HG03575 (cell line): ENCODE data around the gene KRTAP10-11.
"Not testable (repeated sequence)": the region's sequence is repeated elsewhere in the genome, so short reads cannot be mapped to it uniquely, and the experiment has no call there.

Source experiments
- ATAC-seq: cut with Tn5 transposase; IDR thresholded peaks from one replicate; pipeline ENCODE4 v1.9.1; 2021; ENCODE audit not compliant: unreplicated experiment, insufficient number of reproducible peaks, low FRiP score; ENCODE audit errors: extremely low read depth

KRTAP10-11 gene

DNA sequence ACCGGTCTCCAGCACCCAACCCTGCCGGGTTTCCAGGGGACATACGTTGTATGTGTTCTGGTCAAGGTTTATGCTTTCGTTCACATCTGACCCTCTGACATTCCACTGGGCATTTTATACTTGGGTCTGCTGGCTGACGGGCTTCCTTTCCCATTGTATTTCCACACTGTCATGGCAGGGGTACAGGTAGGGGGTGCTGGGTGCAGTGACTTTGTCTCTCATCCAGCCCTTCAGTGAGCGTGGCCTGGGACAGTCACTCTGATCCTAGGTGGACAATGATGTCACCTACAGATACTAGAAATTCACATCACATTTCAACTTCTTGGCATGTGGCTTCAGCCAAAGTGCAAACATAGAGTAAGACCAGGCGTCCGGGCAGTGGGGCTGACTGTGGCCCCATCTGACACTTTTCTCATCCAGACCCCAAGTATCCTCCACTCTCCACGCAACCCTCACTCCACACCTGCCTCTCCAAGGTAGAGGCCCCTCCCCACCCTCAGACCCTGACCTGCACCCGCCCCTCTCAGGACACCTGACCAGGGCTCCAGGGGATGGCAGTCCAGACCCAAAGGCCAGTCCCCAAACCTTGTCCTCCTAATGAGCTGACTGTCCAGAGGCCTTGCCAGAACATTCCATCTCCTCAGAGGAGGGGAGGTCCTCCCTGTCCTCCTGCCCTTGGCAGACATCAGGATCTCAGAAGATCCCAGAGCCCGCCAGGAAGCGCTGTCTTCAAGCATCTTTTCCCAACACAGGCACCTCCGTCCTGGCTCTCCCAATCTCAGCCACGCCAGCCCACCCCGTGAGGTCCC lies 9.8 kb upstream of the KRTAP10-11 start:
- ATAC-seq, result no peak

DNA sequence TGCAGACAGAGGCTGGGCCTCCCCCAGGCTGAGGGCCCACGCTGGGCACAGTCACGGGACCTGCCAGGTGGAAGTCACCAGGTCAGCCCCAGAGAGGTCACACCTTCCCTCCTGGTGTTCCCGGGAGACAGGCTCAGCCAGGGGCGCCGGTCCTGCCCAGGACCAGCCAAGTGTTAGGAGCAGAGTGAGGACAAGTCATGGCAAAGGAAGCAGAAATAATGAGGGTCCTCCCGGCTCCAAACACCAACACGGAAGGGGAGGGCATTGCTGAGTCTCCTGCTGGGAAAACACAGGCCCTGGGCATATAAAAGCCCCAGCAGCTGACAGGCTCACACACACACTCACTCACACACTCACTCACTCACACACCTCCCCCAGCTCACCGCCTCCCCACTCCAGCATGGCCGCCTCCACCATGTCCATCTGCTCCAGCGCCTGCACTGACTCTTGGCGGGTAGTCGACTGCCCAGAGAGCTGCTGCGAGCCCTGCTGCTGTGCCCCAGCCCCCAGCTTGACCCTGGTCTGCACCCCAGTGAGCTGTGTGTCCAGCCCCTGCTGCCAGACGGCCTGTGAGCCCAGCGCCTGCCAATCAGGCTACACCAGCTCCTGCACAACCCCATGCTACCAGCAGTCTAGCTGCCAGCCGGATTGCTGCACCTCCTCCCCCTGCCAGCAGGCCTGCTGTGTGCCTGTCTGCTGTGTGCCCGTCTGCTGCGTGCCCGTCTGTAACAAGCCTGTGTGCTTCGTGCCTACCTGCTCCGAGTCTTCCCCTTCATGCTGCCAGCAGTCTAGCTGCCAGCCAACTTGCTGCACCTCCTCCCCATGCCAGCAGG lies 9.0 kb upstream of the KRTAP10-11 start, which contains the start of gene KRTAP10-10:
KRTAP10-10 (plus strand) TSS at position 339 of the 833 bp plus-strand sequence; CDS start at position 401, 62 bp downstream.
- ATAC-seq, result no peak

DNA sequence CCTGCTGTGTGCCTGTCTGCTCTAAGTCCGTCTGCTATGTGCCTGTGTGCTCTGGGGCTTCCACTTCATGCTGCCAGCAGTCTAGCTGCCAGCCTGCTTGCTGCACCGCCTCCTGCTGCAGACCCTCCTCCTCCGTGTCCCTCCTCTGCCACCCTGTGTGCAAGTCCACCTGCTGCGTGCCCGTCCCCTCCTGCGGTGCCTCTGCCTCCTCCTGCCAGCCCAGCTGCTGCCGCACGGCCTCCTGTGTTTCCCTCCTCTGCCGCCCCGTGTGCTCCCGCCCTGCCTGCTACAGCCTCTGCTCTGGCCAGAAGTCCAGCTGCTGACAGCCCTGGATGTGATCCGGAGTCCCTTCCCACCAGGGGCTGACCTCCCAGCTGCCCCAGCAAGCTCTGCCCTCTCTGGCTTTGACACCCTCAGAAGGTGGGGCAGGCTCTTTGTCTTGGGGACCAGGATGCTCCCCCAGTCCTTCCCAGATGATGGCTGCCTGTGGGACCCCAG lies 8.3 kb upstream of the KRTAP10-11 start:
- ATAC-seq, result not testable (repeated sequence)

DNA sequence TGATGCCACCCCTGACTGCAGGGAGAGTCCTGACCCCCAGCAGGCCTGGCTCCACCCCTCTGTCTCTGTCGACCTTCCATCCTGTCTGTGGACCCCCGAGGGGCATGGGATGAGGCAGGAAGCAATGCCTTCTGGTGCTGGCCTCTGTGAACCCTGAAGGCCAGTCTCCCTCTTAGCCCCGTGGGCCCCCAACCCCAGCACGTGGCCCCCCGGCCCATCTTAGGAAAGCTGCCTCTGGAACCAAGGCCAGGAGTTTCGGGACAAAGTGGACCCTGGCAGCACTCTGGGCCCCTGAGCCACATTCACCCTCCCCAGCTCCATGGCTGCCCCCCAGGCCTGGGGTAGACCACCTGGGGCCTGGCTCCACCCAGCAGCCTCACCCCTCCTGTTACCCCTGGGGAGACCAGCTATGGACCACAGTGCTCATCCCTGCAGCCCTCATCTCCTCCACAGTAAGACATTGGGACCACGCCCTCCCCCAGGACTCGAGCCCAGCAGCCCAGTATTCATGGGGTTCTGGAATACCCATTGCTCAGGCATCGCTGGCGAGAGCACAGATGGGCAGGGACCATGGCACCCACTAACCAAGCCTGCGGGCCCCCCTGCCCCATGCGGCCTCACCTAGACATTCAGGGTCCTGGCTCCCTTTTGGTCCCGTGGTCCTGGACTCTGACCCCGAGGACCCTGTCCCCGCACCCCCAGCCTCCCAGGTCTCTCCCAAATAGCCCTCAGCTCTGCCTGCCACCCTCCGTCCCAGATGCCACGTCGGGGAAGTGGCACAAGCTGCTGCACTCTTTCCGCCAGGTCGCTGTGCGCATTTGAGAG lies 7.5 kb upstream of the KRTAP10-11 start:
- ATAC-seq, result not testable (repeated sequence)

DNA sequence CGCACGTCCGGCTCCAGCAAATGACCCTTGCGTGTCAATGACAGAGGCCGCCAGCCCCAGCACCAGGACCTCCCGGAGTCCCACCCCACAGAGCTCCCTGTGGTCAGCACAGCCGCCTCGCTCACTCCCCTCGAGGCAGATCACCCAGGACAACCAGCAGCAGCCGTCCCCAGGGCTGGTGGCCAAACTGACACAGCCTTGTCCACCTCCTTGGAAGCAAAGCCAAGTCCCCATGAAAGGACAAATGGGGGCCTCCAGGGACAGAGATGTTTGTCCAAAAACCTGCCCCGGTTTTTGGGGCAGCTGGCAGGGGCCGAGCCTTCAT lies 6.9 kb upstream of the KRTAP10-11 start:
- no peak for ATAC-seq

DNA sequence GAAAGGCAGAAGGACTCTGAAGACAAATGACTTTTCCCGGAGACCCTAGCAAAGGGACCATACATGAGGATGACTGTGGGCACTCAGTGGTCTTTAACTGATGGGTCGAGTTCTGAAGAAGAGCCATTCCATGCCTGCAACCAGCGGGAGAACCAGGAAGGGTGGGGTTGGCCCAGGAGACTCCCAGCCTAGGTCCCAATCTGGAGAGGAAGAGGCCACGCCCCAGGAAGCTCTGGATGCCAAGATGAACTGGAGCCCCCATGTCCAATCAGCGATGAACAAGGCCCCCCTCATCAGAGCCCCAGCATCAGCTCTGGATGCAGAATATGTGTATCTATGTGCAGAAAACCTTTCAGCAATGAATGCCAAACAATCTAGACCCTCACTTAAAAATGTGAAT lies 5.5 kb upstream of the KRTAP10-11 start:
- ATAC-seq, result no peak

DNA sequence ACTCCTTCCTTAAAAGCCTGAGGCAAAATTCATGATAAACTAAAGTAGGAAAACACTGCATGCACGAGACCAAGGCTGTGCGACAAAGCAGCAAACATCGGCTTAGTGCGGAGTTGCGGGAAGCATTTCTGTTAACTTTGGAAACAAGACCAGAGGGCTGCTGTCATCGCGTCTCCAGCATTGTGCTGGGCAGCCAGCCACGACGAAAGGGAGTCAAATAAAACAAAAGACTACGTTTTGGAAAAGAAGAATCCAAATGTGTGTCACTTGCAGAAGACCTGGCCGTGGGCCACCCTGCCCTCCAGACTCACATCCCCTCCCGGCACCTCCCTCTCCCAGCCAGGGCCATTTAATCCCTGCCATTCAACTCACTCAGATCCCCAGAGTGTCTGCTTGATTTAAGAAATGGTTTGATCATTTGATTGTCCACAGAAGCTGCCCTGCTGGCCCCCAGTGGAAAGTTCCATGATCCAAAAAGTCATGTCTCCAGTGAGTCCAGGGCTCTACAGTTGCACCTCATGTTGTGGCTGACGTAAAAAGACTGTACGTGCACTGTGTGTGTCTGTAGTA lies 2.4 kb upstream of the KRTAP10-11 start:
- ATAC-seq, result no peak

DNA sequence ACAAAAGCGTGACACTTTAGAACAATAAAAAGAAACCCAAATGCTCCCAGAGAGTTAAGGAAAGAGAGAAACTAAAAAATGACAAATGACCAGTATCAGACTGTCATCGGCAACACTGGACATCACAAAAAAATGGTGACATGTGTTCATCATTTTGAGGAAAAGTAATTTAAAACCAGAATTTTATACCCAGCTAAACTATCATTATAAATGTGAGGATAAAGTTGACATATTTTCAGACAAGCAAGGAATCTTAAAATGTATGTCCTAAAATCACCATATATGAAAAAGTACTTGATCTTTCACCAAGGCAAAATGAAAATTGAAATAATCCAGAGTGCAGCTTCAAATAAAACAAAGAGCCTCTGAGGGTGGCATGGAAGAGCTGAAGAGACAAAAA lies 1.3 kb upstream of the KRTAP10-11 start:
- ATAC-seq, result no peak

DNA sequence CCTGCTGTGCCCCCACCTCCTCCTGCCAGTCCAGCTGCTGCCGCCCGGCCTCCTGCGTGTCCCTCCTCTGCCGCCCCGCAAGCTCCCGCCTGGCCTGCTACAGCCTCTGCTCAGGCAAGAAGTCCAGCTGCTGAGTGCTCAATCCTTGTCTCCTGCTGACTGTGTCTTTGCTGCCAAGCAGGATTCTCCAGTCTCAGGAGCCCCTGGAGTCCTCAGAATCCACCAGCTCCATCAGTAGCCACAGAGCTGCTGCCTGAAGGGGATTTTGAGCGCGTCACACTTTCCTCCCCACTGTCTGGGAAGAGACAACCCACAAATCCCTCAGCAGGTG lies 973 bp downstream of the KRTAP10-11 start:
- ATAC-seq, result no peak

DNA sequence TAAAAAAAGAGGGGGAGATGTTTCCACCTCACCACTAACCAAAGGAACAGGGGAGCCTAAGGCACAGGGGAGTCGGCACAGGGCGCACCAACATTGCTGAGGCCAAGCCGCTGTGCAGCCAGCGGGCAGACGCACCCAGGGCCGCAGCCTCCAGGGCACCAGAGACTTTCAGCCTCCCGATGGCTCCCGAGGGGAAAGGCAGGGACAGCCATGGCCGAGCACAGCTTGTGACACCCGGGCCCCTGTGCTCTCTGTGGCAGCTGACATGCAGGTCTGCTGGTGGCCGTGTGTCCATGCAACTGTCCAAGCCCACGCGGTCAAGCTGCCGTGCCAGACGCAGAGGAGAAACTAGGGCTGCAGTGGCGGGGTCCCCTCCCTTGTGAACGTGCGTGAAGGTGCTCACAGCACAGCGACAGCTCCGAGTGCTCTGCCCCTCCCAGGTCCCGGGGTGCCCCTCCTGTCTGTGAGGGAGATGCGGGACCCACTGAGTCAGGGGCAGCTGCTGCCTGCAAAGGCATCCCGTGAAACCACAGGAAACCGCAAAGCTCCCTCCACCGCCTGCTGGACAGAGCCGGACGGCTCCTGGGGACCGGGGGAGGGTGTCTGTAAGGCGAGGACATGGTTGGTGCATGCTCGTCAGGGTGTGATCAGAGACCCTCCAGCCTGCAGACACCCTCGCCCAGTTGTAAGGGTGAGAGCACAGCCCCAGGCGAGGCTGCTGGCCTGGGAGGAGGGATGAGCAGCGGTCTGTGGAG lies 2.5 kb downstream of the KRTAP10-11 start:
- no peak for ATAC-seq

DNA sequence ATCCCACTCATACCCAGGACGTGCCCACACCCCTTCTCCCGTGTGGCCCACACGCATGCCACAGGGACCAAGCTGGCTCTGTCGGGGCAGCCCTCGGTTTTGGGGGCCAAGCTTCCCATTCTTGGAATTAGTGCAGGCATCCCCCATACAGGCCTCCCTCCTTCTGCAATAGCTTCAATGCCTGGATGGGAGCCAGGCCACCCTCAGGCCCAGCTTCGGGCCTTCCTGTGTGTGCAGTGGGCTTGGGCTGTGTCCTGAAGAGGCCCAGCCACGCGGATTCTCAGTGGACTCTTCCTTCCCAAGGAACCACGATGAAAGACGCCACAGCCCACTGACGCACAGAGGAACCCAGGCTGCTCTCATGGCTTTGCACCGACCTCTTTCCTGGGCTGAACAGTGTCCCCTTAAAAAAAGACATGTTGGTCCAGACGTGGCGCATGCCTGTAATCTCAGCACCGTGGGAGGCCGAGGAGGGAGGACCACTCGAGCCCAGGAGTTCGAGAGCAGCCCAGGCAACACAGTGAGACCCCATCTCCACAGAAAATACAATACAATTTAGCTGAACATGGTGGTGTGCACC lies 3.4 kb downstream of the KRTAP10-11 start:
- no peak for ATAC-seq

DNA sequence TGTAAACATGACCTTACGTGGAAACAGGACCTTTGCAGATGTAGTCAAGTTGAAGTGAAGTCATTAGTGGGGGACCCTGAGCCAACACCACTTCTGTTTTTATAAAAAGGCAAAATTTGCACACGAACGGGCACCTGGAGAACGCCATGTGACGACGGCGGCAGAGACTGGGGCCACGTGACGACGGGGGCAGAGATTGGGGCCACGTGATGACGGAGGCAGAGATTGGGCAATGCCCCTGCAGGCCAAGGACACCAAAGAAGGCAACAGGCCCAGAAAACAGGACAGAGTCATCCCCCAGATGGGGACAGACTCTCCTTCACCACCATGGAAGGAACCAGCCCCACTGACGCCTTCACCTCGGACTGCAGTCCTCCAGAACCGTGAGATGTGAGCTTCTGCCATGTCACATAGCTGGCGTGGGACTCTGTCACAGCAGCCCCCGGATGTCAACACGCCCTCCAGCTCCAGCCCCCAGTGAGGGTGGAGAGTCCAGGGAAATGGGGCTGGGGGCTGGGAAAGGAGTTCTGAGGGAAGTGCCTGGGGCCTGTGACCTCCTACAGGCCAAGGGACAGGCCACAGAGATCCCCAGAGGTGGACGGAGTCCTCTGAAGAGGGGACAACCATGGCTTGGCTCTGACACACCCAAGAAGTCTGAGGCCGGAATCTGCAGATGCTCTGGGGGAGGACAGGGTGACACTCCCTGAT lies 4.2 kb downstream of the KRTAP10-11 start:
- no peak for ATAC-seq

DNA sequence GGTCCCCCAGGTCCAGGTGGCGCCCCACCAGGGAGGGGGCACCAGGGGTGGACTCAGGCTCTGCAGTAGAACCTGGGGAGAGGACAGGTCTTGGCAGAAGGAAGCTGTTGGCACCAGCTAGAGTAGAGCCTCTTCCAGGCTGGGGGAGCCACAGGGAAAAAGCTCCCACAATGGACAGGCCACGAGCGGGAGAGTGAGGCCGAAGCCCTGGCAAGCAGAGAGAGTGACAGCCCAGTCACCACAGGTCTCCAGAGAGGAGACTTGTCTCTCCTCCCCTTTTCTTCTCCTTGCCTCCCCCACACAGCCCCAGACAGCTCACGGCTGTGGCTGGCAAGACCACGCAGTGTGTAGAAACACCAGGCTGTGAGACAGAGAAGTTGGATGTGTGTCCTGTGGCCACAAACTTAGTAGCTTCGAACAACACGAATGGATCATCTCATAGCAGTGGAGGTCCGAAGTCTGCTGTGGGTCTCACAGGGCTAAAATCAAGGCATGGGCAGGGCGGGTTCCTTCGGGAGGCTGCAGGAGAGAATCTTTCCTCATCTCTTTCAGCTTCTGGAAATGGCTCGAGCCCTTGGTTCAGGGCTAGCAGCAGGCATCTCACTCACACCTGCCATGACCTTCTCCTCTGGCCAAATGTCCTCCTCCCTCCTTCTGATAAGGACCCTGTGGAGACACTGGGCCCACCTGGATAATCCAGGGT lies 4.9 kb downstream of the KRTAP10-11 start:
- ATAC-seq, result no peak

DNA sequence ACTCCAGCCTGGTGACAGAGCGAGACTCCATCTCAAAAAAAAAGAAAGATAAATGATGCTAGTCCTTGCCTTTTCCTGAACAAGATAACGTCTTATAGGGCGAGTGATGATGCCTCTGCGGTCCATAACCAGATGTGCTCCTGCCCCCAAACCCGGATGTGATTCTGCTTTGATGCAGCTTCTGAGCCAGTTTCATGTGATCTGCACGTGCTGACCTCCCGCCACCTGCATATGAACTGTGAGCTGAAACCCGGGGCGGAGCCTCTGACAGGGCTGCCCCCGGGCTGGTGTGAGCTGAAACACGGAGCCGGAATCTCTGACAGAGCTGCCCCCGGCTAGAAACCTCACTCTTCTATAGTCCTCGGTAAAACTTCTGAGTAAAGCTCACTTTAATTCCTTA lies 6.9 kb downstream of the KRTAP10-11 start:
- ATAC-seq, result no peak

DNA sequence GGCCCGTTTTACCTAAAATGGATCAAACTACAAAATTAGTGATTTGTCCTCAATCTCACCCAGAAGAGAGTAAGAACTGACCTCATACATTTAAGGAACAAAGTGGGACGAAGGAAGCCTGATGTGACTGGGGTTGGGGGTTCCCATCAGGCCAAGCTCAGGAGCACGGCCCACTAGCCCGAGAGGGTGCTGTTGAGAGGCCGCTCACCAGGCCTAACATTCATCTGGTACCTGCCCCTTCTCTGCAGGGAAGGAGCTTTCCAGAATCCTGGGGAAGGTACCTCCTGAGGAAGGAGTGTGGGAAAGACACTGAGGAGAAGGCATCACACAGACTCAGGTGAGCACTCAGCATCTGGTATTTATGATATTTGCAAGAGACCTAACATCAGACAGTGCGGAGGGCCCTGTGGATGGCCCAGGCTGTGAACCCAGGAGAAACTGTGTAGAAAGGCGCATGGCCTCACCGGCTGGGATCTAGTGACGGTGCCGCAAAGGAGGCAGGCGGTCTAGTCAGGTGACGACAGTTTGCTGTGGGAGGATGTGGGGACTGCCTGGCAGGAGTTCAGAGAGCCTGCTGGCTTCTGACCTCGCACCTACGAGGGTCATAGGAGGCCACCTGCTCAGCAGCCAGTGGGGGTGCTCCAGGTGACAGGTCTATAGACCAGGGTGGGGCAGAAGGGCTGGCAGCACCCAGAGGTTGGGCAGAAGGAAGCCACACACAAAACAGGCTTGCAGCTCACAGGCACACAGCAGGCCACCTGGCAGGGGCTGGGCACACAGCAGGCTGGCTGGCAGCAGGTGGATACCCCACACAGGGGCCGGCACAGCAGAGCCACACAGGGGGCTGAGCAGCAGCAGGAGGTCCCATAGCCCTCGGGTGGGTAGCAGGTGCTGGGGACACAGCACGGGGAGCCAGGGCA lies 7.7 kb downstream of the KRTAP10-11 start:
- no peak for ATAC-seq

DNA sequence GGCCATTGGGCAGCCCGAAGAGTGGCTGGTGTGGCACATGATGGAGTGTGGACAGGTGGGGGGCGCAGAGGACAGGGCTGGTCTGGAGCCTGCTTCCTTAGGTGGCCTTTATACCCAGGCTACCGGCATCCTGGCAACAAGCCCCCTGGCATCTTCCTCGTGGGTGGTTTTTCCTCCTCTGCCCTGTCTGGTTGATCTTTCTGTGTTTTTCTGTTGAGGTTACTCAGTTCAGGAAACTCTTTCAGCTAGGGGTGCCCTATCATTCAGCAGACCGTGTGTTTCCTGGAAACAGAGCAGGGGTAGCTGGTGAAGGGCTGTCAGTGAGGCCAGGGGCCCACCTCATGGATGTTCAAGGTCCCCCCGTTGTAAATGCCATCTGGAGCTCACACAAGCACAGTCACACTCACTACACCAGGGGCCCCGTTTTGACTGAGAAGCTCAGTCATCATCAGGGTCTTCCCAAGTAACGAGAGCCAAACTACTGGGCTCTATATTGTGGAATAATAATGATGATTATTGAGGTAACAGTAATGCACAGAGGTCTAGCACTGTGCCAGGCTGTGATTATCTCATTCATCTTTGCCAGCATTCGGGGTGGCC lies 8.5 kb downstream of the KRTAP10-11 start, which contains the start of gene KRTAP12-4:
KRTAP12-4 (minus strand) TSS at position 84 of the 600 bp plus-strand sequence; CDS start at position 39, 45 bp downstream.
- ATAC-seq, result no peak
